ENCODE data around the gene EYS.

EYS gene

DNA sequence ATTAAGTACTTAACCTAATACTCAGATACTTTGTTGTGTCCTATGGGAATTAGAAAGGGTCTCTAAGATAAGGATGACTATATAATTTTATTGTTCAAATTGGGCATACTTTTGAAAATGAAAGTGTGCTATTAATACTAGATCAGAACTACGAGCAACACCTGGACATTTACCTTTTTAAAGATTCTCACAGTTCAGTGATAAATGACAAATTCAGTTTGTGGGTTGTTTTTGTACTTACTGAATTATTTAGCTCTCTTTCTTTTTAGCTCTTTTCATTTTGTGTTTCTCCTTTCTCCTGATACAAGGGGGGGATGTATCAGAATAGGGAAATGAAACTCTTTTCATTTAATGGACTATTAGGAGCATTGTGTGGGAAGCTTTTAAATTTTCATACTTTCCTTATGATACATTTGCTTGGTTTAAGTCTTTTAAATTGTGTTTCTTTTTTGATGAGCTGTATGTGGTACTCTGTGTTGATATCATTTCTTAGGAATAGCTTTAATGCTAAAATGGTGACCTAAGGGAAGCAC, 2023.9 kb downstream of the EYS start:
- peaks cover 70% of the 10 kb centered on the region for H3K36me3 Mint-ChIP-seq (ENCODE audit: low read depth)
- H3K27me3 Mint-ChIP-seq (ENCODE audit: low read depth, poor library complexity): no peaks in the 10 kb centered on the region
- no peaks in the 10 kb centered on the region for H3K9me3 Mint-ChIP-seq
- TF ChIP-seq, protein P1, sequence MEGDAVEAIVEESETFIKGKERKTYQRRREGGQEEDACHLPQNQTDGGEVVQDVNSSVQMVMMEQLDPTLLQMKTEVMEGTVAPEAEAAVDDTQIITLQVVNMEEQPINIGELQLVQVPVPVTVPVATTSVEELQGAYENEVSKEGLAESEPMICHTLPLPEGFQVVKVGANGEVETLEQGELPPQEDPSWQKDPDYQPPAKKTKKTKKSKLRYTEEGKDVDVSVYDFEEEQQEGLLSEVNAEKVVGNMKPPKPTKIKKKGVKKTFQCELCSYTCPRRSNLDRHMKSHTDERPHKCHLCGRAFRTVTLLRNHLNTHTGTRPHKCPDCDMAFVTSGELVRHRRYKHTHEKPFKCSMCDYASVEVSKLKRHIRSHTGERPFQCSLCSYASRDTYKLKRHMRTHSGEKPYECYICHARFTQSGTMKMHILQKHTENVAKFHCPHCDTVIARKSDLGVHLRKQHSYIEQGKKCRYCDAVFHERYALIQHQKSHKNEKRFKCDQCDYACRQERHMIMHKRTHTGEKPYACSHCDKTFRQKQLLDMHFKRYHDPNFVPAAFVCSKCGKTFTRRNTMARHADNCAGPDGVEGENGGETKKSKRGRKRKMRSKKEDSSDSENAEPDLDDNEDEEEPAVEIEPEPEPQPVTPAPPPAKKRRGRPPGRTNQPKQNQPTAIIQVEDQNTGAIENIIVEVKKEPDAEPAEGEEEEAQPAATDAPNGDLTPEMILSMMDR (IDR thresholded peaks at IDR 0.05): no peak
- no peak overlapping the region for H3K27ac Mint-ChIP-seq
- H3K4me1 Mint-ChIP-seq: no peaks in the 10 kb centered on the region
- H3K4me3 Mint-ChIP-seq: no peak overlapping the region
- no peak for DNase-seq

DNA sequence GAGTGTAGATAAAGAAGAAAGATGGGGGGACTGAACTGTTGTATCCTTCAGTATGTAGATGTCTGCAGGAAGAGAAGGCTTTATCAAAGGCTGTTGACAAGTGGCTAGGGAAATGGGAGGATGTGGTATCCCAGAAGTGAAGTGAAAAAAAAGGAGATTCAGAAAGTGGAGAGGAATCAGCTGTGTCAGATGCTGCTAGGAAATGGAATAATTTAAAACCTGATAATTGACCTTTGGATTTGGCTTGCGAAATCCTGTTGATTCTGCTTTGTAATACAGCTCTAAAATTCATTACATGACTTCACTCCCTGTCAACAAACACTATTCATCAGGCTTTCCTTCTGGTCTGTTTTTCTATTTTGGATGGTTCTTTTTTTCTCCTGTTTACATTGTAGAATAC, 2029.7 kb downstream of the EYS start:
- H3K4me3 Mint-ChIP-seq: no peak overlapping the region
- no peak overlapping the region for H3K27ac Mint-ChIP-seq
- H3K36me3 Mint-ChIP-seq (ENCODE audit: low read depth): peaks cover 36% of the 10 kb centered on the region
- TF ChIP-seq, protein P1 (IDR thresholded peaks at IDR 0.05): no peak
- H3K9me3 Mint-ChIP-seq: no peaks in the 10 kb centered on the region
- no peaks in the 10 kb centered on the region for H3K27me3 Mint-ChIP-seq (ENCODE audit: low read depth, poor library complexity)
- no peak for DNase-seq
- no peaks in the 10 kb centered on the region for H3K4me1 Mint-ChIP-seq

DNA sequence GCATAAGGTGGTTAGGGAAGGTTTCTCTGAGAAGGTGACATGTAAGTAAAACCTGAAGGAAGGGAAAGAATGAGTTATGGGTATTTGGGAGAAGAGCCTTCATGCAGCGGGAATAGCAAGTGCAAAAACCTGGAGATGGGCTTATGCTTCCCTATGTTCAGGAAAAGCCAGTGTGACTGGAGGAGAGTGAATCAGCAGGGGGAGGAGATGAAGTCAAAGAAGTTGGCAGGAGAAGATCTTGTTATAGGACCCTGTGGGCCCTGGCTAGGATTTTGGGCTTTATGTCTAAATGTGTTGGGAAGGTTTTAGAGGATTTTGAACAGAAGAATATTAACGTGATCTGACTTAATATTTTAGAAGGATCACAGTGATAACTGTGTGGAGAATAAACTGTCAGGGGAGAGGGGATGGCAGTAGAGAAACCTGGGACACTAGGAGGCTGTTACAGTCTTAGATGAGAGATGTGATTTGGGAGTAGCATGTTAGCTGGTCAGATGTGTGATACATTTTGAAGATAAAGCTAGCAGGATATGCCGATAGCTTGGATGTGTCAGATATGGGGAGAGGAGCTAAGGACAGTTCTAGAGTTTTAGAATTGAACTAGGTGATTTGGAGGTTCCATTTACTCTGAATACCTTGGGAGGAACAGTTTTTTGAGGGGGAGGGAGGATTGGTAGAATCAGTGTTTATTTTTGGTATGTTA, 2030.5 kb downstream of the EYS start:
- H3K4me1 Mint-ChIP-seq: no peaks in the 10 kb centered on the region
- no peak for DNase-seq
- no peaks in the 10 kb centered on the region for H3K9me3 Mint-ChIP-seq
- no peak overlapping the region for H3K27ac Mint-ChIP-seq
- no peak overlapping the region for H3K4me3 Mint-ChIP-seq
- peaks cover 41% of the 10 kb centered on the region for H3K36me3 Mint-ChIP-seq (ENCODE audit: low read depth)
- TF ChIP-seq, protein P1 (IDR thresholded peaks at IDR 0.05): no peak
- H3K27me3 Mint-ChIP-seq (ENCODE audit: low read depth, poor library complexity): no peaks in the 10 kb centered on the region

- no peak overlapping the region for H3K27ac Mint-ChIP-seq
- H3K9me3 Mint-ChIP-seq: no peaks in the 10 kb centered on the region
- TF ChIP-seq, protein P1 (IDR thresholded peaks at IDR 0.05): no peak
- no peaks in the 10 kb centered on the region for H3K4me1 Mint-ChIP-seq
- H3K4me3 Mint-ChIP-seq: no peak overlapping the region
- H3K27me3 Mint-ChIP-seq (ENCODE audit: low read depth, poor library complexity): no peaks in the 10 kb centered on the region
- H3K36me3 Mint-ChIP-seq (ENCODE audit: low read depth): peaks cover 41% of the 10 kb centered on the region
- DNase-seq: no peak
Observed at GRCh38 chr6:63675138-63675537, 2031.9 kb downstream of the EYS start.

GRCh38 chr6:63674635-63675034, 2032.4 kb downstream of the EYS start:
- no peaks in the 10 kb centered on the region for H3K4me1 Mint-ChIP-seq
- H3K36me3 Mint-ChIP-seq (ENCODE audit: low read depth): peaks cover 41% of the 10 kb centered on the region
- DNase-seq: no peak
- no peaks in the 10 kb centered on the region for H3K9me3 Mint-ChIP-seq
- no peak overlapping the region for H3K27ac Mint-ChIP-seq
- no peak overlapping the region for H3K4me3 Mint-ChIP-seq
- TF ChIP-seq, protein P1 (IDR thresholded peaks at IDR 0.05): no peak
- no peaks in the 10 kb centered on the region for H3K27me3 Mint-ChIP-seq (ENCODE audit: low read depth, poor library complexity)

GRCh38 chr6:63673692-63674091, 2033.3 kb downstream of the EYS start:
- Mint-ChIP-seq H3K4me1 (no peaks in the 10 kb centered on the region), H3K36me3 (ENCODE audit: low read depth) (peaks cover 41% of the 10 kb centered on the region), H3K9me3 (no peaks in the 10 kb centered on the region), H3K27me3 (ENCODE audit: low read depth, poor library complexity) (no peaks in the 10 kb centered on the region), H3K27ac (no peak overlapping the region), H3K4me3 (no peak overlapping the region)
- TF ChIP-seq, protein P1 (IDR thresholded peaks at IDR 0.05): no peak
- DNase-seq: no peak
